Endometrial microvascular endothelial cells (primary cell): ENCODE results near the gene CYBA. TPM values are rescaled to one million over a fixed set of nuclear protein-coding genes. Genes with fewer than 3 reads are reported as not detected.
"Not testable (repeated sequence)": the region's sequence is repeated elsewhere in the genome, so short reads cannot be mapped to it uniquely, and the experiment has no call there.

Experiments
- in situ Hi-C: cut with HindIII; loops from 2 replicates; pipeline ENCODE4 v1.10.0; 2017; ENCODE audit warnings: low sequenced_read_pairs, low pct_unique_long_range_greater_than_20kb; ENCODE audit errors: inconsistent ontology term
- total RNA-seq: library from RNA; depleted of rRNA; stranded (reverse); fragments of >200 nt; gene quantifications from one replicate; pipeline ENCODE4 v1.2.3, GENCODE V29; 2015; ENCODE audit errors: inconsistent ontology term

Gene CYBA
- total RNA-seq, 1 donor from 2014 or later: 159 TPM

GRCh38 chr16:88619859-88620815 lies 30.7 kb downstream of the CYBA start:
- in situ Hi-C loops: no loop called here

GRCh38 chr16:88618956-88619667 lies 31.7 kb downstream of the CYBA start:
- in situ Hi-C loops: no loop called here

GRCh38 chr16:88618182-88618955 lies 32.5 kb downstream of the CYBA start:
- in situ Hi-C loops: no loop called here

- in situ Hi-C loops: no loop called here
Observed at GRCh38 chr16:88617268-88618031, 33.4 kb downstream of the CYBA start.

- in situ Hi-C loops: no loop called here
Observed at GRCh38 chr16:88616736-88617135, 34.1 kb downstream of the CYBA start.

- in situ Hi-C loops: no loop called here
Observed at GRCh38 chr16:88616320-88616719, 34.5 kb downstream of the CYBA start.

GRCh38 chr16:88614818-88615580 lies 35.9 kb downstream of the CYBA start:
- in situ Hi-C loops: no loop called here

- in situ Hi-C loops: no loop called here
Observed at GRCh38 chr16:88613911-88614817, 36.7 kb downstream of the CYBA start.

- in situ Hi-C loops: no loop called here
Observed at GRCh38 chr16:88613293-88613692, 37.6 kb downstream of the CYBA start.

- in situ Hi-C loops: no loop called here
Observed at GRCh38 chr16:88610909-88611812, 39.7 kb downstream of the CYBA start.

GRCh38 chr16:88610080-88610479 lies 40.8 kb downstream of the CYBA start:
- in situ Hi-C loops: no loop called here

- in situ Hi-C loops: not testable (repeated sequence)
Observed at GRCh38 chr16:88609426-88609825, 41.4 kb downstream of the CYBA start.

- in situ Hi-C loops: no loop called here
Observed at GRCh38 chr16:88608076-88608475, 42.8 kb downstream of the CYBA start.

GRCh38 chr16:88606148-88606757 lies 44.6 kb downstream of the CYBA start:
- in situ Hi-C loops: no loop called here
